ENCODE results near the gene MAPK11.

Gene MAPK11

GRCh38 chr22:50259302-50259701 is 10.9 kb downstream of the MAPK11 start:
- no peak for DNase-seq

- no peak for DNase-seq
Observed at GRCh38 chr22:50258361-50259292, 11.6 kb downstream of the MAPK11 start.

- no peak for DNase-seq
Observed at GRCh38 chr22:50257451-50258360, 12.5 kb downstream of the MAPK11 start.

- DNase-seq, result no peak
Observed at GRCh38 chr22:50257041-50257440, 13.1 kb downstream of the MAPK11 start.

- no peak for DNase-seq
Observed at GRCh38 chr22:50256258-50256862, 13.8 kb downstream of the MAPK11 start.

- no peak for DNase-seq
Observed at GRCh38 chr22:50255607-50256006, 14.6 kb downstream of the MAPK11 start.

- DNase-seq, result no peak
Observed at GRCh38 chr22:50255099-50255498, 15.1 kb downstream of the MAPK11 start.

- no peak for DNase-seq
Observed at GRCh38 chr22:50253941-50254340, 16.2 kb downstream of the MAPK11 start.

GRCh38 chr22:50253046-50253915 is 16.9 kb downstream of the MAPK11 start:
- DNase-seq, result no peak

- peak; percentile 60 for DNase-seq
Observed at GRCh38 chr22:50252082-50253045, 17.8 kb downstream of the MAPK11 start.

- DNase-seq, result no peak
Observed at GRCh38 chr22:50251477-50252081, 18.6 kb downstream of the MAPK11 start.

GRCh38 chr22:50250555-50251476 is 19.4 kb downstream of the MAPK11 start, which contains the start of gene HDAC10:
Gene HDAC10 (minus strand): TSS chr22:50251265. CDS start chr22:50251032, 233 bp downstream.
- DNase-seq, result peak; percentile 71

GRCh38 chr22:50250249-50250554 is 20.0 kb downstream of the MAPK11 start:
- no peak for DNase-seq

- no peak for DNase-seq
Observed at GRCh38 chr22:50249341-50250248, 20.6 kb downstream of the MAPK11 start.

- DNase-seq, result no peak
Observed at GRCh38 chr22:50248196-50249081, 21.7 kb downstream of the MAPK11 start.

- peak; percentile 58 for DNase-seq
Observed at GRCh38 chr22:50247748-50248147, 22.4 kb downstream of the MAPK11 start.

All from central memory CD4-positive, alpha-beta T cell (primary cell).